Left lung (tissue), 10 donors: Measurements from ENCODE around the gene TBX15. TPM values are rescaled to one million over a fixed set of nuclear protein-coding genes. Genes with fewer than 3 reads are reported as not detected.

ENCODE experiments used
- ATAC-seq: fragments of 200-7000 bp; cut with Tn5 transposase; one replicate; pipeline ENCODE4 v1.9.1; 2020; ENCODE audit warnings: moderate library complexity
- DNase-seq, 4 donors: peaks; one replicate each; pipeline ENCODE4 v3.0.0-alpha.2; 2013 to 2020
- H3K27ac ChIP-seq, 2 donors: fragments of 200-600 bp; sonication (generic) in 1 of 2; one replicate each; pipeline versions ENCODE4 v1.5.0 to v1.8.0; 2020 to 2021
- H3K27me3 ChIP-seq, 2 donors: fragments of 200-600 bp; sonication (generic) in 1 of 2; one replicate each; pipeline versions ENCODE4 v1.5.0 to v1.8.0; 2020 to 2021
- H3K36me3 ChIP-seq, 2 donors: fragments of 200-600 bp; sonication (generic) in 1 of 2; one replicate each; pipeline versions ENCODE4 v1.5.0 to v1.8.0; 2020 to 2021
- H3K4me1 ChIP-seq, 2 donors: fragments of 200-600 bp; one replicate each; pipeline ENCODE4 v1.8.0; 2021
- H3K4me3 ChIP-seq, 2 donors: fragments of 200-600 bp; sonication (generic) in 1 of 2; one replicate each; pipeline versions ENCODE4 v1.5.0 to v1.8.0; 2020 to 2021; ENCODE audit warnings: mild to moderate bottlenecking in 1 of 2
- H3K9me3 ChIP-seq, 2 donors: fragments of 200-600 bp; sonication (generic) in 1 of 2; one replicate each; pipeline versions ENCODE4 v1.5.0 to v1.8.0; 2020 to 2021
- intact Hi-C, 2 donors: fragments of 100-400 bp; cut with DNase I; formaldehyde crosslinking; loops; one replicate each; pipeline versions ENCODE4 v1.11.2 to v1.14.2; 2022
- polyA plus RNA-seq, 6 donors: library from polyadenylated mRNA; unstranded; fragments of 120-200 nt; gene quantifications; one replicate each; pipeline ENCODE4 v1.2.1, GENCODE V29; 2013; ENCODE audit not compliant: insufficient read length in 6 of 6
- total RNA-seq, 2 donors: library from RNA; stranded (reverse); fragmentation: NEBNext Ultra II Directional; extraction: Animal tissue kit (Norgen Biotek cat#: 25700); gene quantifications; one replicate each; pipeline ENCODE4 v1.2.1, GENCODE V29; 2021
- TF ChIP-seq, protein P1 (sequence below), 2 donors: fragments of 200-600 bp; sonication (generic) in 1 of 2; IDR thresholded peaks; one replicate each; pipeline versions ENCODE4 v1.5.0 to v1.8.0; 2021; ENCODE audit warnings: antibody characterized with exemption in 2 of 2
- donor health status: DM: no; HTN: yes; CAD: no.
- donor health status: DM: no; HTN: no; CAD: no.

TBX15 gene
- total and polyA plus RNA-seq, 8 donors = 0.10 to 1.0 (median 0.34) TPM

DNA sequence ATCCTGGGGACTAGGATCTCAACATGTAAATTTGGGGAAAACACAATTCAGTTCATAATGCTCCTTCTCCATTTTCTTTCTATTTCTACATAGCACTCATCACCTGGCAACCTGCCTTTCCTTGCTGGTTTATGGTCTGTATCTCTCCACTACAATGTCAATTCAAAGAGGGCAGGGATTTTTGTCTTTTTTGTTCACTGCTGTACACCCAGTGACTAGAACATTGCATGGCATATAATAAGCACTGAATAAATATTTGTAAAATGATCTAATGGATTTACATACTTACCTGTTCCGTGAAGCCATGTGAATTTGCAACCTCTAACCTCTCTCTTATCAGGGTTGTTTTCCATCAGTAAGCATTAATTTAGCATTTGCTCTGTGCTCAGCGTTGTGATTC, 27.4 kb upstream of the TBX15 start:
- no peak for ATAC-seq
- no peak overlapping the region for H3K4me3 ChIP-seq

DNA sequence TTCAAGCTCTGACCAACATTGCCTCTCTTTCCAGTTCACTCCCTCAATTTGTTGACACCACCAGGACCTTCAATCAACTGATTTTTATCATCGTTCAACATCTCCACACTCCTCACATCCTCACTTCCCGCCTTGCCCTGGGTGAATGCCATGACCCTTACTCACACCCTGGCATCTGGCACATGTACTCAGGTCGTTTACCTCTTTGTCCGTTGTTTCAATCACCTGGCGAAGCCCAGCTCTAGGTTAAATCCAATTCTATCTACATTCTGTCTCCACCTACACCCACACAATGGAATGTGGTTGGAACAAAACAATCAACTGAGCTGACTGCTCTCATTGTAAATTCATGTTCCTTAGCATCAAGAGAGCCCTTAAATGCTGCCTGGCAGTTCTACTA, 24.2 kb upstream of the TBX15 start:
- TF ChIP-seq, protein P1, sequence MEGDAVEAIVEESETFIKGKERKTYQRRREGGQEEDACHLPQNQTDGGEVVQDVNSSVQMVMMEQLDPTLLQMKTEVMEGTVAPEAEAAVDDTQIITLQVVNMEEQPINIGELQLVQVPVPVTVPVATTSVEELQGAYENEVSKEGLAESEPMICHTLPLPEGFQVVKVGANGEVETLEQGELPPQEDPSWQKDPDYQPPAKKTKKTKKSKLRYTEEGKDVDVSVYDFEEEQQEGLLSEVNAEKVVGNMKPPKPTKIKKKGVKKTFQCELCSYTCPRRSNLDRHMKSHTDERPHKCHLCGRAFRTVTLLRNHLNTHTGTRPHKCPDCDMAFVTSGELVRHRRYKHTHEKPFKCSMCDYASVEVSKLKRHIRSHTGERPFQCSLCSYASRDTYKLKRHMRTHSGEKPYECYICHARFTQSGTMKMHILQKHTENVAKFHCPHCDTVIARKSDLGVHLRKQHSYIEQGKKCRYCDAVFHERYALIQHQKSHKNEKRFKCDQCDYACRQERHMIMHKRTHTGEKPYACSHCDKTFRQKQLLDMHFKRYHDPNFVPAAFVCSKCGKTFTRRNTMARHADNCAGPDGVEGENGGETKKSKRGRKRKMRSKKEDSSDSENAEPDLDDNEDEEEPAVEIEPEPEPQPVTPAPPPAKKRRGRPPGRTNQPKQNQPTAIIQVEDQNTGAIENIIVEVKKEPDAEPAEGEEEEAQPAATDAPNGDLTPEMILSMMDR (IDR thresholded peaks at IDR 0.05) = no peak
- intact Hi-C loops = no loop called here
- Histone ChIP-seq H3K4me1 (peaks cover 6 to 18% of the 10 kb centered on the region in 2 donors), H3K9me3 (no peaks in the 10 kb centered on the region), H3K36me3 (no peaks in the 10 kb centered on the region), H3K27ac (no peak overlapping the region), H3K4me3 (no peak overlapping the region), H3K27me3 (peaks cover 24 to 35% of the 10 kb centered on the region in 2 donors)
- ATAC-seq (no peak), DNase-seq (no peak)

More for the DNA sequence above, 27.4 kb upstream of the TBX15 start:
- Histone ChIP-seq H3K9me3 (no peaks in the 10 kb centered on the region), H3K36me3 (no peaks in the 10 kb centered on the region), H3K27me3 (peaks cover 0 to 3% of the 10 kb centered on the region in 2 donors), H3K27ac (no peak overlapping the region), H3K4me1 (no peaks in the 10 kb centered on the region)
- TF ChIP-seq, protein P1 (IDR thresholded peaks at IDR 0.05) = no peak
- DNase-seq = no peak
- intact Hi-C loops = no loop called here

DNA sequence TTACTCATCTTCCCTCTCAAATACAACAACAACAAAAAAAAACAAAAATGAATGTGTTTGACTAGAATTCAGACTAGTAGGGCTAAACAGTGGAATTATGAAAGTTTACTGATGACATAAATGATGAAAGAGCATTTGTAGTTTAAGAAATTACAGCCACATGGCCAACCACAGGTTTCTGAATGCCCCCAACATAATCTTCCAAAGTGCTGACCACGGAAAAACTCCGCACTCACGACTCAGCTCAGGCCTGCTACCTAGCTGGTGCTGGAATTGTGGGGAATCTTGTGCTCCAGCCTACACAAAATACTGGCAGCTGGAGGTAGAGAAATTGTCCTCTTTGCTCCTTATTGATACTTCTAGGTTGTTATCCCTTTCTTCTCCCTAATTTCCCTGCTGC, 23.6 kb upstream of the TBX15 start:
- Histone ChIP-seq H3K9me3 (no peaks in the 10 kb centered on the region), H3K27ac (no peak overlapping the region), H3K27me3 (peaks cover 31 to 42% of the 10 kb centered on the region in 2 donors), H3K4me3 (no peak overlapping the region), H3K36me3 (no peaks in the 10 kb centered on the region), H3K4me1 (peaks cover 6 to 23% of the 10 kb centered on the region in 2 donors)
- intact Hi-C loops = no loop called here
- DNase-seq = no peak
- TF ChIP-seq, protein P1 (IDR thresholded peaks at IDR 0.05) = no peak
- ATAC-seq = no peak

DNA sequence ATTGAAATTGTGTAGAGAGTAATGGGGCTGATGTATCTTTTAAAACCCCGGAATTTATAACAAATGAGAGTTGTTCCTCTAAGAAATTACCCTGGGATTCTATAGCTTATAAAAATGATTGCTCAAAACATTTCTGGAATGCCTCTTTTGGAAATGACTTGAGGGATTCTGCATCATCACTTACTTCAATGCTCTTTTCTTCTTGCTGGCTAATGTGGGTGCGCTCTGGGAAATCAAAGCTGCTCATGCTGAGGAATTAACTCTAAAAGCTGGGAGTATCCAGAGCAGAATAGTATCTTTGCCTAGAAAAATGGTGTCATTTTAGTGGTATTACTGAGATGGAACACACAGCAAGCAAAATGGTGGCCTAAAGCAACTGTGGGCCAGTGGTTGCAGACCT, 23.0 kb upstream of the TBX15 start:
- intact Hi-C loops = no loop called here
- Histone ChIP-seq H3K9me3 (no peaks in the 10 kb centered on the region), H3K27ac (no peak overlapping the region), H3K4me1 (peaks cover 6 to 25% of the 10 kb centered on the region in 2 donors), H3K4me3 (no peak overlapping the region), H3K27me3 (peaks cover 37 to 48% of the 10 kb centered on the region in 2 donors), H3K36me3 (no peaks in the 10 kb centered on the region)
- TF ChIP-seq, protein P1 (IDR thresholded peaks at IDR 0.05) = no peak
- DNase-seq = no peak
- ATAC-seq = no peak

DNA sequence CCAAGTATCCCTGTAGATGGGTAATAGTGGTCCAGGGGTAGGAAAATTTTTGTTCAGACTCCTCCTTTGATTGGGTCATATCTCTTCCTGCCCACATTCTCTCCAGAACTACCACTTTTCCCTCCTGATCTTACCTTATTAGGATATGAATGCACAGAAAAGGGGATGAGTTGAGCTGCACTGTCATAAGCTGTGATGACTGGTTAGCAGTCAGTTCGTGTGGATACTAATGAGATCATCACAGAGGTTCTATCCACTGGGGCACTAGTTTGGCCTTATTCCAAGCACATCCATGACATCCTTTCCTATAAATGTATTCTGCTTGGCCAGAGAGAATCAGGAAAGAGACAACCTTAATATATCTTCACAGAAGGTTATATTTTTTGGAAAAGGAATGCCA, 22.1 kb upstream of the TBX15 start:
- intact Hi-C loops = no loop called here

More for the DNA sequence above, 22.1 kb upstream of the TBX15 start:
- Histone ChIP-seq H3K36me3 (no peaks in the 10 kb centered on the region), H3K27me3 (peaks cover 46 to 57% of the 10 kb centered on the region in 2 donors), H3K9me3 (no peaks in the 10 kb centered on the region), H3K4me3 (no peak overlapping the region), H3K27ac (no peak overlapping the region), H3K4me1 (peaks cover 6 to 25% of the 10 kb centered on the region in 2 donors)
- DNase-seq (no peak), ATAC-seq (no peak)
- TF ChIP-seq, protein P1 (IDR thresholded peaks at IDR 0.05) = no peak
